ENCODE data around the gene TAF7.

DNA sequence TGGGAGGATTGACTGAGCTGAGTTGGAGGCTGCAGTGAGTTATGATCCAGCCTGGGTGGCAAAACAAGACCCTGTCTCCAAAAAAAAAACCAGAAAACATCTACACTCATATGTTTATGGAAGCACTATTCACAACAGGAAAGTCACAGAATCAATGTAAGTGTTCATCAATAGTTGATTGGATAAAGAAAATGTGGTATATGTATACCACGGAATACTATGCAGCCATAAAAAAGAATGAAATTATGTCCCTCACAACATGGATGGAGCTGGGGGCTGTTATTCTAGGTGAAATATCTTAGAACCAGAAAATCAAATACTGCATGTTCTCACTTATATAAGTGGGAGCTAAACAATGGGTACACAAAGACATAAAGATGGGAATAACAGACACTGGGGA is 14.0 kb downstream of the TAF7 start:
- TF ChIP-seq CTCF (IDR thresholded peaks at IDR 0.05) (no peak), POLR2A (IDR thresholded peaks at IDR 0.05) (no peak)

All from ovary (tissue), 3 donors.